ENCODE results near the gene SGSH.

- no peak for TF ChIP-seq CTCF (conservative IDR thresholded peaks at IDR 0.05; ENCODE audit: low read length)
- TF ChIP-seq EZH2phosphoT487 (IDR thresholded peaks at IDR 0.05; ENCODE audit: borderline replicate concordance, low read depth, low read length) = no peak
These were observed 41.2 kb upstream of the SGSH start for GRCh38 chr17:80261159-80261894.
